ENCODE data around the gene TNFSF12. TPM values are rescaled to one million over a fixed set of nuclear protein-coding genes. Genes with fewer than 3 reads are reported as not detected.

Gene TNFSF12
- total RNA-seq, 1 donor from 2014 or later: 91.3 TPM

DNA sequence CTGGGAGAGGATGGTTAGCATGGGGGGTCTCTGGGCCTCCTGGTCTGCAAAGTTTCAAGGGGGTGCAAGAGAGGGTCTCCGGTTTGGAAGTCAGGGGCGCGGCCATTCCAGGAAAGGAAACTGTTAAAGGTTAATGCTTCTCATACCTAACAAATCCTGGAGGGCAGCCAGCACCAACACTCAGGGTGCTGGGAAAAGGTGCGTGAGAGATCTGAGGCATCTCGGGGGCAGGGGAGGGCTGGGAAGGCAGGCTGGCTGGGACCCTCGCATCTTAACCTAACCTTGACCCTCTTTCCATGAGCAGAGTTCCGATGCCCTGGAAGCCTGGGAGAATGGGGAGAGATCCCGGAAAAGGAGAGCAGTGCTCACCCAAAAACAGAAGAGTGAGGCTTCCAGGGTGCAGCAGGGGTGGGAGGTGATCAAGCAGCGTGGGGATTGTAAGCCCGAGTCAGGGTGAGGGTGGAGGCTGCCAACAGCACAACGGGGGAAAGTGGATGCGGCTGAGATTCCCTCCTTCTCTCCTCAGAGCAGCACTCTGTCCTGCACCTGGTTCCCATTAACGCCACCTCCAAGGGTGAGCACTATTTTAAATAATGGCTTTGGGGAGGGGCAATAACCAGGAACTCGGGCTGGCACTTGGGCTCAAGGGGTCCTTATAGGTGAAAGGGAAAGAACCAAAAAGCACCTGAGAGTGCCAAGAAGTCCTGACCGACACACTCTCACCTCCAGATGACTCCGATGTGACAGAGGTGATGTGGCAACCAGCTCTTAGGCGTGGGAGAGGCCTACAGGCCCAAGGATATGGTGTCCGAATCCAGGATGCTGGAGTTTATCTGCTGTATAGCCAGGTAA lies 10.7 kb downstream of the TNFSF12 start:
- Histone ChIP-seq H3K4me3 (peak overlapping the region; percentile 94), H3K36me3 (peaks cover 23% of the 10 kb centered on the region), H3K27me3 (ENCODE audit: low read depth) (no peaks in the 10 kb centered on the region), H3K9me3 (no peaks in the 10 kb centered on the region), H3K27ac (peak overlapping the region; percentile 95), H3K4me1 (peaks cover 72% of the 10 kb centered on the region)
- DNase-seq (peak; percentile 75), ATAC-seq (peak; percentile 3 to 11)
- intact Hi-C loops (cut with DNase I): no loop called here
- TF ChIP-seq, protein P1, sequence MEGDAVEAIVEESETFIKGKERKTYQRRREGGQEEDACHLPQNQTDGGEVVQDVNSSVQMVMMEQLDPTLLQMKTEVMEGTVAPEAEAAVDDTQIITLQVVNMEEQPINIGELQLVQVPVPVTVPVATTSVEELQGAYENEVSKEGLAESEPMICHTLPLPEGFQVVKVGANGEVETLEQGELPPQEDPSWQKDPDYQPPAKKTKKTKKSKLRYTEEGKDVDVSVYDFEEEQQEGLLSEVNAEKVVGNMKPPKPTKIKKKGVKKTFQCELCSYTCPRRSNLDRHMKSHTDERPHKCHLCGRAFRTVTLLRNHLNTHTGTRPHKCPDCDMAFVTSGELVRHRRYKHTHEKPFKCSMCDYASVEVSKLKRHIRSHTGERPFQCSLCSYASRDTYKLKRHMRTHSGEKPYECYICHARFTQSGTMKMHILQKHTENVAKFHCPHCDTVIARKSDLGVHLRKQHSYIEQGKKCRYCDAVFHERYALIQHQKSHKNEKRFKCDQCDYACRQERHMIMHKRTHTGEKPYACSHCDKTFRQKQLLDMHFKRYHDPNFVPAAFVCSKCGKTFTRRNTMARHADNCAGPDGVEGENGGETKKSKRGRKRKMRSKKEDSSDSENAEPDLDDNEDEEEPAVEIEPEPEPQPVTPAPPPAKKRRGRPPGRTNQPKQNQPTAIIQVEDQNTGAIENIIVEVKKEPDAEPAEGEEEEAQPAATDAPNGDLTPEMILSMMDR (IDR thresholded peaks at IDR 0.05): no peak

DNA sequence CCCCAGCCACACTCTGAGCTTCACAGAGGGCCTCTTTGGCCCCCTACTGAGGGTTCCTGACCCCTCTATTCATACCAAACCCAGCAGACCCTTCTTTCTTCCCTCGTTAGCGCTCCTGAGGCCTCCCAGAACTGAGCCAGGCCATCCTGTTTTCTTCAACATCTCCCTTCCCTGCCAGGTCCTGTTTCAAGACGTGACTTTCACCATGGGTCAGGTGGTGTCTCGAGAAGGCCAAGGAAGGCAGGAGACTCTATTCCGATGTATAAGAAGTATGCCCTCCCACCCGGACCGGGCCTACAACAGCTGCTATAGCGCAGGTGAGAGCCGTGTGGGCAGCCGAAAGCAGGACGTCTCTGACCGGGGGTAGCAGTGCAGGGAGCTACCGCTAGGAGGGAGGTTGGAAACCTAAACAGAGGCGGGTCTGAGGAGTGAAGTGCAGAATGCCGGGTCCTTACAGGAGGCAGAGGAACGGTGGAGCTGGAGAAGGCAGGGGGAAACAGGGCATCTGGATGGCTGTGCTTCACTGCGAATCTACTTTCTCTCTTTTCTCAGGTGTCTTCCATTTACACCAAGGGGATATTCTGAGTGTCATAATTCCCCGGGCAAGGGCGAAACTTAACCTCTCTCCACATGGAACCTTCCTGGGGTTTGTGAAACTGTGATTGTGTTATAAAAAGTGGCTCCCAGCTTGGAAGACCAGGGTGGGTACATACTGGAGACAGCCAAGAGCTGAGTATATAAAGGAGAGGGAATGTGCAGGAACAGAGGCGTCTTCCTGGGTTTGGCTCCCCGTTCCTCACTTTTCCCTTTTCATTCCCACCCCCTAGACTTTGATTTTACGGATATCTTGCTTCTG lies 11.5 kb downstream of the TNFSF12 start:
- Histone ChIP-seq H3K4me1 (peaks cover 72% of the 10 kb centered on the region), H3K27ac (peak overlapping the region; percentile 95), H3K9me3 (no peaks in the 10 kb centered on the region), H3K36me3 (peaks cover 32% of the 10 kb centered on the region), H3K27me3 (ENCODE audit: low read depth) (no peaks in the 10 kb centered on the region), H3K4me3 (peak overlapping the region; percentile 94)
- intact Hi-C loops (cut with DNase I): no loop called here
- TF ChIP-seq, protein P1 (IDR thresholded peaks at IDR 0.05): peak; percentile 36
- ATAC-seq: peak; percentile 39 to 54
- peak; percentile 80 for DNase-seq

DNA sequence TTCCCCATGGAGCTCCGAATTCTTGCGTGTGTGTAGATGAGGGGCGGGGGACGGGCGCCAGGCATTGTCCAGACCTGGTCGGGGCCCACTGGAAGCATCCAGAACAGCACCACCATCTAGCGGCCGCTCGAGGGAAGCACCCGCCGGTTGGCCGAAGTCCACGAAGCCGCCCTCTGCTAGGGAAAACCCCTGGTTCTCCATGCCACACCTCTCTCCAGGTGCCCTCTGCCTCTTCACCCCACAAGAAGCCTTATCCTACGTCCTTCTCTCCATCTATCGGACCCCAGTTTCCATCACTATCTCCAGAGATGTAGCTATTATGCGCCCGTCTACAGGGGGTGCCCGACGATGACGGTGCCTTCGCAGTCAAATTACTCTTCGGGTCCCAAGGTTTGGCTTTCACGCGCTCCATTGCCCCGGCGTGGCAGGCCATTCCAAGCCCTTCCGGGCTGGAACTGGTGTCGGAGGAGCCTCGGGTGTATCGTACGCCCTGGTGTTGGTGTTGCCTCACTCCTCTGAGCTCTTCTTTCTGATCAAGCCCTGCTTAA lies 12.2 kb downstream of the TNFSF12 start:
- TF ChIP-seq, protein P1 (IDR thresholded peaks at IDR 0.05): peak; percentile 86
- Histone ChIP-seq H3K9me3 (no peaks in the 10 kb centered on the region), H3K4me1 (peaks cover 72% of the 10 kb centered on the region), H3K27me3 (ENCODE audit: low read depth) (no peaks in the 10 kb centered on the region), H3K27ac (peak overlapping the region; percentile 95), H3K36me3 (peaks cover 39% of the 10 kb centered on the region), H3K4me3 (peak overlapping the region; percentile 94)
- ATAC-seq (peak; percentile 81 to 85), DNase-seq (peak; percentile 95)
- intact Hi-C loops (cut with DNase I): no loop called here

DNA sequence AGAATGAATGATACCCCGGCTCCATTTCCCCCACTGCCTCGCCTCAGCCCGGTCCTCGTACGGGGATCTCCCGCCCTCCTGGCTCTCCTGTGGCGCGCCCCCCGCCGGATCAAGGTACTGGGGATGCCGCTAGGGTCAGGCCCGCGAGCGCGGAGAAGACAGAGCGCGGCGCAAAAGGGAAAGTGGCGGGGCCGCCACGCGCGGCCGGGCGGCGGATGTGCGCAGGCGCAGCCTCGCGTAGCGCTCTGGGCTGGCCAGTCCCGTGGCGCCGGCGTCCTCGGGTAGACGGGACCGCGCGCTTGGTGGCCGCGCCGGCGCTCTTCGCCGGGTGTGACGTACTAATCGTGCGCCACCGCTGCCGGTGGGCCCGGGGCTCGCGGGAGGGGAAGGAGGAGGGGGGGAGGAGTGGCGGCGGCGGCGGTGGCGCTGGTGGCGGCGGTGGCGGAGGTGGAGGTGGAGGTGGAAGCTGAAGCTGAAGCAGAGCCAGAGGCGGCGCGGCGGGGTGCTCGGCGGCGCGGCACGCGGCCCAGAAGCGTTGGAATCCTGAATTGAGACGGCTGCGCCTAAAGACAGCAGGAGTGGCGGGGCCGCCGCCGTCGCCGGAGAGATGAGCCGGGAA lies 12.8 kb downstream of the TNFSF12 start, which contains the start of gene SENP3:
SENP3 (plus strand) TSS at position 331 of the 619 bp plus-strand sequence. CDS start 1,158 bp downstream, outside the sequence.
- Histone ChIP-seq H3K36me3 (peaks cover 45% of the 10 kb centered on the region), H3K4me3 (peak within 1 kb of the TSS; percentile 94), H3K9me3 (no peaks in the 10 kb centered on the region), H3K27me3 (ENCODE audit: low read depth) (no peaks in the 10 kb centered on the region), H3K27ac (peak within 1 kb of the TSS; percentile 95), H3K4me1 (peaks cover 69% of the 10 kb centered on the region)
- TF ChIP-seq, protein P1 (IDR thresholded peaks at IDR 0.05): no peak
- DNase-seq (peak; percentile 93), ATAC-seq (peak; percentile 85 to 90)
- intact Hi-C loops (cut with DNase I): no loop called here

DNA sequence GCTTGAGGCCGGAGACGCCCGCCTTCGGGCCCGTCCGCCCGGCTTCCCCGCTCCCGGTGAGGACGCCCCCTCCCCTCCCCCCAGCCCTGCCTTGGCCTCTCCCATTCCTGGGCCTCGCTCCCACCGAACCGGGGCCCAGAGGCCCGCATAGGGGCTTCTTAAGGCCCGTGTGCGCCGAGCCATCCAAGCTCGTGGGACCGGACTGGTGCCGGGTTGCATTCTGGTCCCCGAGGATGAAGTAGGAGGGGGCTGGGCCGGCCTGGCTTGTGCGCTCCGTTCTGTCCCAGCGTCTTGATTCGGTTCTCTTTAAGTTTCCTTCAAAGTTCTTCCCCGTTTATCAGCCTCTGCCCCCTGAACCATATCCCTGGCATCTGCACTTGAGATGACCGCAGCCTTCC lies 13.3 kb downstream of the TNFSF12 start:
- no peaks in the 10 kb centered on the region for H3K27me3 ChIP-seq (ENCODE audit: low read depth)
- no peak for ATAC-seq
- TF ChIP-seq, protein P1 (IDR thresholded peaks at IDR 0.05): no peak
- H3K27ac ChIP-seq: peak overlapping the region; percentile 95
- intact Hi-C loops (cut with DNase I): no loop called here
- no peak for DNase-seq
- peaks cover 50% of the 10 kb centered on the region for H3K36me3 ChIP-seq
- no peaks in the 10 kb centered on the region for H3K9me3 ChIP-seq
- peak overlapping the region; percentile 94 for H3K4me3 ChIP-seq
- H3K4me1 ChIP-seq: peaks cover 64% of the 10 kb centered on the region
